GM12873 (cell line): ENCODE data around the gene MAP1LC3B2.

Experiments used
- TF ChIP-seq, protein P1 (sequence below): IDR thresholded peaks from 2 replicates; pipeline ENCODE4 v1.5.1; 2012; ENCODE audit warnings: low read depth, mild to moderate bottlenecking, moderate library complexity, low read length, control low read depth; ENCODE audit not compliant: insufficient read depth; ENCODE audit errors: missing control alignments

Gene MAP1LC3B2

DNA sequence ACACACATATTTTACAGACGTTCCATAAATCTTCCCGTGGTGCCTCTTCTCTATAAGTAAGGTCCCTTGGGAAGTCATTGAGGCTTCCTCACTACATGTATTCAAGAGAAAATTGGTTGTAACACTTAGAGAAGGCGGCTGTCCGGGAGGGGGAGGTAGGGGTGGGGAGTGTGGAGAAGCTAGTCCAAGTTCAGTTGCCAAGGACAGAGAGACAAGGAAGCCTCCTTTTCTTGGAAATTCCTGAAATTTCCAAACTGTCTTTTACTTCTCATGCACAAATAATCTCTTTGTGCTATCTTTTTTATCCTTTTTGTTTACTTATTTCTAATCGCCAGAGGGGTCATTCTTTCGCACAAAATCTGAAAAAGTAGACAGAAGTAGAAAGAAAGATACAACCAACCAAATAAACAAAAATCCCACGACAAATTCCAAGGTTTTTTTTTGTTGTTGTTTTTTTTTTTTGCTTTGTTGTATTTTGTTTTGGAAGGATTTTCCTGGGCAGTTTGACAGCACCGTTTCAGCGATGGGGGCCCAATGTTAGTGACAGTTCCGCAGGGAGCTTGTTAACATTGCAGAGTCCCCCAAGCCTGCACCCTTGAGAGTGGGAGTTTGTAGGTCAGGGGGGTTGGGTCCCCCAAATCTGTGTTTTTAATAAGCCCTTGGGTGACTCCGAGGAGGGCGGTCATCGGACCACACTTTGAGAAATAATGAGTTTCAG, 45.2 kb downstream of the MAP1LC3B2 start:
- TF ChIP-seq, protein P1, sequence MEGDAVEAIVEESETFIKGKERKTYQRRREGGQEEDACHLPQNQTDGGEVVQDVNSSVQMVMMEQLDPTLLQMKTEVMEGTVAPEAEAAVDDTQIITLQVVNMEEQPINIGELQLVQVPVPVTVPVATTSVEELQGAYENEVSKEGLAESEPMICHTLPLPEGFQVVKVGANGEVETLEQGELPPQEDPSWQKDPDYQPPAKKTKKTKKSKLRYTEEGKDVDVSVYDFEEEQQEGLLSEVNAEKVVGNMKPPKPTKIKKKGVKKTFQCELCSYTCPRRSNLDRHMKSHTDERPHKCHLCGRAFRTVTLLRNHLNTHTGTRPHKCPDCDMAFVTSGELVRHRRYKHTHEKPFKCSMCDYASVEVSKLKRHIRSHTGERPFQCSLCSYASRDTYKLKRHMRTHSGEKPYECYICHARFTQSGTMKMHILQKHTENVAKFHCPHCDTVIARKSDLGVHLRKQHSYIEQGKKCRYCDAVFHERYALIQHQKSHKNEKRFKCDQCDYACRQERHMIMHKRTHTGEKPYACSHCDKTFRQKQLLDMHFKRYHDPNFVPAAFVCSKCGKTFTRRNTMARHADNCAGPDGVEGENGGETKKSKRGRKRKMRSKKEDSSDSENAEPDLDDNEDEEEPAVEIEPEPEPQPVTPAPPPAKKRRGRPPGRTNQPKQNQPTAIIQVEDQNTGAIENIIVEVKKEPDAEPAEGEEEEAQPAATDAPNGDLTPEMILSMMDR = no peak

- TF ChIP-seq, protein P1 = no peak
These were observed 45.9 kb downstream of the MAP1LC3B2 start for GRCh38 chr12:116604951-116605641.

DNA sequence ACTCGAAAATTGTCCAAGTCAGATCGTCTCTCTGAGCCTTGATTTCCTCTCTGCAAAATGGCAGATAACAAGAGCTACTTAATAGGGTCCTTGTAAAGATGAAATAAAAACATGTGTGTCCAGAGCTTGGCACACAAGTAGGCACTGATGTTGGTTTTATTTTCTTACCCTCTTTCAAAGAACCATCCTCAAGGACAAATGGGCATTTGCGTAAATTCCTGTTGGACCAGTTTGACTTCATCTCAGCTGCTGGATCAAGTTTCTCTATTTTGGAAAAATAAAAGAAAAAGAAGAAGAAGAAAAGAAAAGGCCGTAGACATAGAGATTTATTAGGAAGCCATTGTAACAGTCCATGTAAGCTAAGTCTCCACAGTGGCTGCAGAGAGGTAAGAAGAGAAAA, 47.2 kb downstream of the MAP1LC3B2 start:
- TF ChIP-seq, protein P1 = no peak

DNA sequence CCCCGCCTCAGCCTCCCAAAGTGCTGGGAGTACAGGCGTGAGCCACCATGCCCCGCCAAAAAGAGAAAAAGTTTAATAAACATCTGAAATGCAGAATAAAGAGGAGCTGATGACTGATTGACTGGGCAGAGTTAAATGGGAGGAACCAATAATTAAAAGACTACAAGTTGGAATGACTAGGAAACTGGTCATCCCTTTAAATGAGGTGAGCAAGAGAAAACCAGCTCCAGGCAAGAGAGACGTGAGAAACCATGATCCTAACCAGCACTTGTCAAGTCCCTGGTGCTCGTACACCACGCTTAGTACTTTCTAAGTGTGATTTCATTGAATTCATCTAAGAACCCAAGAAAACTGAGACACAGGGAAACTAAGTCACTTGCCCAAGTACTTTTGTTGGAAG, 47.9 kb downstream of the MAP1LC3B2 start:
- TF ChIP-seq, protein P1 = no peak

DNA sequence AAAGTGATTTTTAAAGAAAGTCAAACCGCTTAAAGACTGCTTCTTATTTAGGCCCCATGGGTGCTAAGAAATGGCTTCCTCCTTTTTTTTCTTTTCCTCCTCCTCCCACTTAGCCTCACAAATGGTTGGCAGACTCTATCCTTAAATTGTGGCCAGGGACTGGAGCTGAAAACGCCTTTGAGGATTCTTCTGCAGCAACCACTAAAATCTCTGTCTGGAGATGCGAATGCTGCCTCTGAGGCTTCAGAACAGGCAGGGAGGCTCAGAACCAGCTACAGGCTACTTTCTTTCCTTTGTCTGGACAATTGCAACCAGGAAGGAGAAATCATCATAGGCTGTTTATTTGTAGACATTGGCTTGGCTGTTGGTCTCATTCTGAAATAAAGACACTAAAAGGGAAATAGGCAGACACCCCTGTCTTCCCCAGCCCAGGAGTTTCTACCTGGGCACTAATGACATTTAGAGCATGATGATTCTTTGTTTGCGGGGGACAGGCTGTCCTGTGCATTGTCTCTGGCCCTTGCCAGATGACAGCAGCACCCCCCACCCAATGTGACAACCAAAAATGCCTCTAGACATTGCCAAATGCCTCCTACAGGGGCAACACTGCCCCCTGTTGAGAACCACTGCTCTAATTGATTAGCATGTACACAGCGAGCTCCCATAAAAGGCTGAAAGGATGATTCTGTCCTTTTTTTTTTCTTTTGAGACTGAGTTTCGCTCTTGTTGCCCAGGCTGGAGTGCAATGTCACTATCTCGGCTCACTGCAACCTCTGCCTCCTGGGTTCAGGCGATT, 50.3 kb downstream of the MAP1LC3B2 start:
- TF ChIP-seq, protein P1 = peak; percentile 43

DNA sequence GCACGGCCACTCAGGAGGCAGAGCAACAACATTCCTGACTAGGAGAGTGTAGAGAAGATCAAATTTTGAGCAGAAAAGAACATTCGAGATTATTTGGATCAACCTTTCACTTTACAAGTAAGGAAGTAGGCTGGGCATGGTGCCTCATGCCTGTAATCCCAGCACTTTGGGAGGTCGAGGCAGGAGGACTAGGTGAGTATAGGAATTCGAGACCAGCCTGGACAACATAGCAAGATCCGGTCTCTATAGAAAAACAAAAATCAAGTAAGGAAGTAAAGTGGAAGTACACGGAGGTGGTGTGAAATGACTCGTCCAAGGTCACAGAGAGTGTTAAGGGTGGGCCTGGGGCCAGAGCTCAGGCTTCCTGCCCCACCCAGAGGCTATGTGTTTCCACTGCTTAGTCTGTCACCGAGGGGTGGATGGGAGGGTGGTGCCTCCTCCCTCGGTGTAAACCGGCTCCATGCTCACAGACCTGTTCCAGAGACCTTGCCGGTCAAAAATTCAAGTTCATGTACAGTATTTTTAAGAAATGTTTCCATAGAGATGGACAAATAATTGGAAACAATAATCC, 51.9 kb downstream of the MAP1LC3B2 start:
- TF ChIP-seq, protein P1 = no peak

DNA sequence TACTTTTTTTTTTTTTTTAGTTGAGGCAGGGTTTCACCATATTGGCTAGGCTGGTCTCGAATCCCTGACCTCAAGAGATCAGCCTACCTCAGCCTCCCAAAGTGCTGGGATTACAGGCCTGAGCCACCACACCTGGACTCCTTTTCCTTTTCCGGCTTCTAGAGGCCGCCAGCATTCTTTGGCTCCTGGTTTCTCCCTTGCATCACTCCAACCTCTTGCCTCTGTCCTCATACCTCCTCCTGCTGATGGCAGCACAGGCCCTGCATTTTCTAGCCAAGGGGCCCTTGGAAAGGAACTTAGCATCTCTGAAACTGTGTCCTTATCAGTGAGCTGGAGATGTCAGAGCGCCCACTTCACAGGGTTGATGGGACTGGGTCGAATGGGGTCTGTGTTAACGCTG, 53.3 kb downstream of the MAP1LC3B2 start:
- TF ChIP-seq, protein P1 = no peak
